ENCODE measurements around the gene NR5A1. TPM values are rescaled to one million over a fixed set of nuclear protein-coding genes. Genes with fewer than 3 reads are reported as not detected.
A peak's percentile ranks its signal among the peaks of the same experiment; 100 is the strongest.

The NR5A1 gene
- total RNA-seq, 1 experiment from 2014 or later: not detected

GRCh38 chr9:124480621-124480981 is 26.6 kb downstream of the NR5A1 start:
- DNase-seq (ENCODE audit: low read depth): peak; percentile 13

- DNase-seq (ENCODE audit: low read depth): no peak
Observed at GRCh38 chr9:124479947-124480620, 27.1 kb downstream of the NR5A1 start.

GRCh38 chr9:124479371-124479770 is 27.8 kb downstream of the NR5A1 start:
- DNase-seq (ENCODE audit: low read depth): no peak

DNA sequence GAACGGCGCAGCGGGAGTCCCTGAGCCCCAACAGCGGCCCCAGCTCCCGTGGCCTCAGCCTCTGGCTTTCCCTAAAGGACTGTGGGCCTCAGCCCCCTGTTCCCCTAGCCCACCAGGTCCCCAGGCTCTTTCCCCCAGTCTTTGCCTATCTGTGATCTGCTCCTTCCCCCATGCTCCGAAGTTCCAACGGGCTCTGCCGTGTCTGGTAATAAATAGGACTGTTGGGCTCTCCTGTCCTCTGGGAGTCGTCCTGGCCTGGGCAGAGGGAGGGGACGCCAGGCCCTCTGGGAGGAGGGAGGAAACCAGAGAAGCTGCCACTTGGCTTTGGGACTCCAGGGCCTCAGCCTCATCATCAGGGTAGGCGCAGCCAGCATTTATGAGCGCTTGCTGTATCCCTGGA is 28.8 kb downstream of the NR5A1 start:
- DNase-seq (ENCODE audit: low read depth): no peak

- no peak for DNase-seq (ENCODE audit: low read depth)
Observed at GRCh38 chr9:124477648-124478285, 29.4 kb downstream of the NR5A1 start.

- no peak for DNase-seq (ENCODE audit: low read depth)
Observed at GRCh38 chr9:124477211-124477647, 30.0 kb downstream of the NR5A1 start.

GRCh38 chr9:124475868-124476690 is 31.1 kb downstream of the NR5A1 start:
- no peak for DNase-seq (ENCODE audit: low read depth)

DNA sequence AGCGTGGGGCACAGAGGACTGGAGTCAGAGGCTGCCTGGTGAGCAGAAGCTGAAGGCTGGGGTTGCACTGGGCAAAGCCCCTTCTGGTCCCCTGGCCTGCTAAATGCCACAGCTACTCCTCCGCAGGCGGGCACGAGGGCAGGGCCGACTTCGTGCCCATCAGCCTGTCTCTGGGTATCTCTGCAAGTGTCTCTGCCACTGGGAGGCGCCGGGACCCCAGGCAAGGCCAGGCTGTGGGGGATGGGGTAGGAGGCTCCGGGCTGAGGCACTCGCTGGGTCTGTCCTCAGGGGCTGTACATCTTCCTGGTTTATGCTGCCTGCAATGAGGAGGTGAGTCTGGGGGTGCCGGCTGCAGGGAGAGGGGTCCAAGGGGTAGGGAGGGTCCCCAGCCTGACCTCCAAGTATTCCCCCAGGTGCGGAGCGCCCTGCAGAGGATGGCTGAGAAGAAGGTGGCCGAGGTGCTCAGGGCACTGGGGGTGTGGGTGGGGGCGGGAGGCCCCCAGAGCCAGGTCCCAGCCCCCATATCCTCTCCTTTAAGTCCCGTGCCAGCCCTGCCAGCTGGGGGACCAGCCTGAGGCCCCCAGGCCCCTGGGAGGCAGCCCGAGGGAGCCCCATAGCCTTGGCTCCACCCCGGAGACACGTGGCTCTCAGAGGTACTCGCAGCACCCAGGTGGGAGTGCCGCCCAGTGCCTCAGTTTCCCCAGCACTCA is 31.9 kb downstream of the NR5A1 start:
- no peak for DNase-seq (ENCODE audit: low read depth)

GRCh38 chr9:124474151-124474550 is 33.0 kb downstream of the NR5A1 start:
- DNase-seq (ENCODE audit: low read depth): no peak

DNA sequence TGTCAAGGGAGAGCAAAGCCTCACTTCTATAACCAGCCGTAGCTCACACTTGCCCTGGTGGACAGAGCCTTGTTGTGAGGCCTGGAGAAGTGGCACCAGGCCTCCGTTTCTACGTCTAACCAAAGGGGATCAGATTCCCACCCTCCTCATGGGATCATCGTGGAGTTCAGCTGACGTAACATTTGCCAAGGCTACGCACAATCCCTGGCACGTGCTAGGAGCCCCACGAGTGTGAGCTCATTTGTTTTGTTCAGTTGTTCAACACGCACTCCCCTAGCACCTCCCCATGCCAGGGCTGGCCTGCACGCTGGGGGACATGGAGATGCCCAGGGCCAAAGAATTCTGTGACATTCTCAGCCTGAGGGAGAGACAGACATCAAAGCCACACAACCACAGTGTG is 33.9 kb downstream of the NR5A1 start:
- no peak for DNase-seq (ENCODE audit: low read depth)

- no peak for DNase-seq (ENCODE audit: low read depth)
Observed at GRCh38 chr9:124472770-124473169, 34.4 kb downstream of the NR5A1 start.

- no peak for DNase-seq (ENCODE audit: low read depth)
Observed at GRCh38 chr9:124471761-124472160, 35.4 kb downstream of the NR5A1 start.

DNA sequence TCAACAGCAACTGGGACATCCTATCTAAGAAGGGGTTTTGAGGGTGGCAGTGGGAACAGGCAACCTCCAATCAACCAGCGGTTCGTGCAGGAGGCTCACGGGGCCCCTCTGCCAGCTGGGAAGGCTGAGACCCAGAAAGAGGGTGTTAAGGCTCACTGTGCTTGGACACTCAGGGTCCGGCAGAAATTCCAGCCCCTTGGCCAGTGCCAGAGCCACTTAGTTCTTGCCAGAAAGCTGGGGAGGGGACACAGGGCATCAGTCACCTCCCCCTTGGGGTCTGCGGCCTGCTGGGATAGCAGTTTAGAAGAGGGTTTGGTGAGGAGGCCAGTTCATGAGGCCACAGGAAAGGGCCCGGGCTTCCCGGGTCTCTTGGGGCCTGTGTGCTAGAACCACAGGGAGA is 36.5 kb downstream of the NR5A1 start:
- no peak for DNase-seq (ENCODE audit: low read depth)

DNA sequence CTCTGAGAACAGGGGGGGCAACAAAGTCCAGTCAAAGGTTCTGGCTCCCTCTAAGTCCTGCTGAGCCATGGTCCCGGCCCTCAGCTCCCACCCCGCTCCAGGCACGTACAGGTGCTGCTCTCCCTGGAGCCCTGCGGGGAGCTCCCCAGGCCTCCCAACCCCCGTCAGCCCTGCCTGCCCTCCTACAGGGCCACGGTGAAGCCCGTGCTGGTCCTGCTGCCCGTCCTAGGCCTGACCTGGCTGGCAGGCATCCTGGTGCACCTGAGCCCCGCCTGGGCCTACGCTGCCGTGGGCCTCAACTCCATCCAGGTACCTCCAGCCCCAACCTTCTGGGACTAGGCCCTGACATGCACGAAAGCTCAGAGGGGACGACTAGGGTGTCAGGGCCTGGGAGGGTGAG is 36.9 kb downstream of the NR5A1 start:
- DNase-seq (ENCODE audit: low read depth): no peak

DNA sequence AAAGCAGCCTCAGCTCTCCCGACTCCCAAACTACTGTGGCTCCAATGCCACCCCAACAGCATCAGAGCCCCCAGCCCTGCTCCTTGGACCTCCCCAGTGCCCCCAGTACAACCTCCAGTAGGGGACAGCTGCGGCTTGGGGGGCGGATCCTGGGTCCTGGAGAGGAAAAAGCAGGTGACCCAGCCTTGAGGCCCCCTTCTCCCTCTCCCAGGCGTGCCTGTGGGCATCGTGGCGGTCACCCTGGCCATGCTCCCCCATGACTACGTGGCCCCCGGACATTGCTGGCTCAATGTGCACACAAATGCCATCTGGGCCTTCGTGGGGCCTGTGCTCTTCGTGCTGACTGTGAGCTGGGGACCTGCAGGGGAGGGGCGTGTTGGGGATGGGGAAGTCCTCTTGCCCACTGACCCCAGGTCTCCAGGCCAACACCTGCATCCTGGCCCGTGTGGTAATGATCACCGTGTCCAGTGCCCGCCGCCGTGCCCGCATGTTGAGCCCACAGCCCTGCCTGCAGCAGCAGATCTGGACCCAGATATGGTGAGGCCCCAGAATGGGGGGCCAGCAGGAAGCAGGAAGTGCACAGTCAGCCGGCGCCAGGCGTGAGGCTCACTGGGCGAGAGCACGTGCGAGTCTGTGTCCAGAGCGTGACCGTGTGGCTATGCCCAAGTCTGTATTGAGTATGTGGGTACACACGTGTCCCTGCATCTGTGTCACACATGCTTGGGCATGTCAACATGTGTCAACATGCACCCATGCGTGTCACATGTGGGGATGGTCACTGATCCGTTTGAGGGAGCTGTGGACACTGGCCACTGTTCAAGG is 38.0 kb downstream of the NR5A1 start:
- no peak for DNase-seq (ENCODE audit: low read depth)

- no peak for DNase-seq (ENCODE audit: low read depth)
Observed at GRCh38 chr9:124468061-124468740, 39.0 kb downstream of the NR5A1 start.

- DNase-seq (ENCODE audit: low read depth): no peak
Observed at GRCh38 chr9:124467410-124468060, 39.7 kb downstream of the NR5A1 start.

- DNase-seq (ENCODE audit: low read depth): no peak
Observed at GRCh38 chr9:124465736-124466135, 41.5 kb downstream of the NR5A1 start.

DNA sequence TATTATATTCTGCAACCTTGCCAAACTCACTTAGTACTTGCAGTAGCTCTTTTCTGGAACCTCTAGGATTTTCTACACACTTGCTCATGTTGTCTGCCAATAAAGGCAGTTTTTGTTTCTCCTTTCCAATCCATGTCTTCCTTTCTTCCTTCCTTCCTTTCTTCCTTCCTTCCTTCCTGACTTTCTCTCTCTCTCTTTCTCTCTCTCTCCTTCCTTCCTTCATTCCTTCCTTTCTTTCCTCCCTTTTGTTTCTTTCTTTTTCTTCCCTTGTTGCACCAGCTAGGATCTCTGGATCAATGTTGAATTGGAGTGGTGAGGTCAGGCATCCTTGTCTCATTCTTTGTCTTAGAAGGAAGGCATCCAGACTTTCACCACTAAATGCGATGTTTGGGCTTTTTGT is 44.5 kb downstream of the NR5A1 start:
- no peak for DNase-seq (ENCODE audit: low read depth)

- DNase-seq (ENCODE audit: low read depth): no peak
Observed at GRCh38 chr9:124458441-124458840, 48.8 kb downstream of the NR5A1 start.
